Testis (tissue), 2 donors: ENCODE results near the gene DMC1.

ENCODE experiments used
- CTCF ChIP-seq, 3 experiments: fragments of 450-650 bp in 2 of 3; fragments of 200-600 bp in 1 of 3; sonication (generic) in 1 of 3; IDR thresholded peaks; one replicate each; pipeline ENCODE4 v1.5.1; 2016 to 2019; ENCODE audit warnings: antibody characterized with exemption in 3 of 3, mild to moderate bottlenecking in 2 of 3, moderate library complexity in 1 of 3
- POLR2A ChIP-seq: fragments of 450-650 bp; IDR thresholded peaks from one replicate; pipeline ENCODE4 v1.6.1; 2017; ENCODE audit warnings: antibody characterized with exemption, mild to moderate bottlenecking, moderate library complexity

- TF ChIP-seq CTCF (IDR thresholded peaks at IDR 0.05) (no peak), POLR2A (no peak)
Observed at GRCh38 chr22:38510416-38510970, 59.5 kb downstream of the DMC1 start.
